Neutrophil (primary cell): Measurements from ENCODE around the gene TMEM229B.

ENCODE experiments used
- H3K27ac ChIP-seq: fragments of 200-600 bp; sonication (generic); 2 replicates; pipeline ENCODE4 v1.5.1; 2016; ENCODE audit warnings: mild to moderate bottlenecking, moderate library complexity
- H3K27me3 ChIP-seq: fragments of 200-600 bp; sonication (generic); 2 replicates; pipeline ENCODE4 v1.6.0; 2016; ENCODE audit warnings: mild to moderate bottlenecking
- H3K36me3 ChIP-seq: fragments of 200-600 bp; sonication (generic); 2 replicates; pipeline ENCODE4 v1.5.1; 2017
- H3K4me1 ChIP-seq, 2 experiments: fragments of 200-600 bp in 1 of 2; sonication (generic) in 1 of 2; 1 replicate in 1 of 2; 2 replicates in 1 of 2; pipeline versions ENCODE4 v1.5.1 to v1.6.1; 2013 to 2016; ENCODE audit warnings: low read depth in 1 of 2, low read length in 1 of 2, mild to moderate bottlenecking in 1 of 2, moderate library complexity in 1 of 2; ENCODE audit not compliant: control insufficient read depth in 1 of 2, insufficient read depth in 1 of 2
- H3K4me3 ChIP-seq, 2 experiments: fragments of 200-600 bp in 1 of 2; sonication (generic) in 1 of 2; 1 replicate in 1 of 2; 2 replicates in 1 of 2; pipeline ENCODE4 v1.5.1; 2013 to 2016; ENCODE audit warnings: low read depth in 1 of 2, low read length in 1 of 2, mild to moderate bottlenecking in 1 of 2, moderate library complexity in 1 of 2
- H3K9me3 ChIP-seq: fragments of 200-600 bp; sonication (generic); 2 replicates; pipeline ENCODE4 v1.5.1; 2016
- CTCF ChIP-seq: fragments of 200-600 bp; sonication (generic); IDR thresholded peaks from 2 replicates; pipeline ENCODE4 v1.5.1; 2016; ENCODE audit warnings: antibody characterized with exemption

Gene TMEM229B

DNA sequence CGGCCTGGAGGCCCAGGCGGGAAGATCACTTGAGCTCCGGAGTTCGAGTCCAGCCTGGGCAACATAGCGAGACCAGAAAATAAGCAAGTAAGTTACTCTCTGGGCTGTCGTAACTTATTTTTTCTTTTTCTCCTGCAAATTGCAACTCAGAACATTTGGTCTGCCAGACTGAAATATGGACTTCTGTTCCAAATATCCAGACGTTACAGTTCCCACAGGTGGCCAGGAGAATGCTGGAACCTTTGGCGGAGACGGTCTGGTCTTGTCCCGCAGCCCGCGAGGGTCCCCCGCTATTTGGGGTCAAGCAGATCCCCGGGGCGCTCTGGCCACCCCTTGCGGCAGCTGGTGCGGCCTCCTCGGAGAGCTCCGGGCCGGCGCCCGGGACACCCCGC is 44.1 kb upstream of the TMEM229B start:
- no peaks in the 10 kb centered on the region for H3K36me3 ChIP-seq
- peaks cover 0 to 12% of the 10 kb centered on the region in 2 experiments for H3K4me1 ChIP-seq
- no peaks in the 10 kb centered on the region for H3K9me3 ChIP-seq
- H3K4me3 ChIP-seq: peak overlapping the region in 1 of 2 experiments; percentile 26
- H3K27me3 ChIP-seq: peaks cover 98% of the 10 kb centered on the region
- no peak for TF ChIP-seq CTCF
- H3K27ac ChIP-seq: no peak overlapping the region

DNA sequence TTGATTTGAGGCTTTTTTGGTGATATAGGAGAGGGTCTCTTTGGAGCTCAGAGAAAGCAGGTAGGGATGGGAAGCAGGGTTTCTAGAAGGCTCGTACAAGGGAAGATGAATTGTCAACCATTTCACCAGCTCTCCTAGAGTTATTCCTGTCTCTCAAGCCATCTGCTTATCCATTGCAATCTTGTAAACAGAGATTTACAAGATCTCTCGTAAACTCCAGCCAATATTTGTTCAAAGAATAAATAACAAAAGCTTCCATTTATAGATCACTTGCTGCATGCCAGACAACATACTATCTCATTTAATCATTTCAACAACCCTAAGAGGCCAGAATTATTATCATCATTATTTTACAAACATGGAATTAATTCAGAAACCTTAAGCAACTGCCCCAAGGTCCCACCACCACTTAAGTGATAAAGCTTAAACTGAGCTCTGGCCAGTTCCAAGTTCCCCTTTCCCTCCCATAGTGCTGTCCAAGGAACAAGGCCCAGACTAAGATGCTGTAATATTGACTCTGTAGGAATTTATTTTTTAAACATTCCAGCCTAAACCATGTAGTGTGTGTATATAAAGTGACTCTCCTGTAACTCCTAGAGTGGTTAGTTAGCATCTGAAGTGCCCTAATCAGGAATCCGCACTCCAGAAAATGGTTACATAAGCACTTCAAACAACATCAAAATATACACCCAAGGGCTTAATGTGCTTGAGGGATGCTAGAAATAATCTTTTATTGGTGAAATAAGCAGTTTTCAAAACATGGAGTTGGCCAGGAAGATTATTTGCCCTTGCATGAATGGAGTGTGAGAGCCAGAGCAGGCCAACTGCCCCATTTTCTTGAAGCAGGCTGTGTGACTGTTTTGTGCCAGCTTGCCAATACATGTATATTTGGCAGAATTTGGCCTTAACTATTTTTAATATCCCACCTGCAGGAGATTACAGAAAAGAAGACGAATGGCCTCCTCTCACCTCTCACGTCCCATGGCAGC is 41.7 kb upstream of the TMEM229B start:
- no peak for TF ChIP-seq CTCF
- Histone ChIP-seq H3K4me3 (no peak overlapping the region), H3K27me3 (peaks cover 98% of the 10 kb centered on the region), H3K4me1 (peaks cover 0 to 12% of the 10 kb centered on the region in 2 experiments), H3K36me3 (no peaks in the 10 kb centered on the region), H3K9me3 (no peaks in the 10 kb centered on the region), H3K27ac (no peak overlapping the region)

DNA sequence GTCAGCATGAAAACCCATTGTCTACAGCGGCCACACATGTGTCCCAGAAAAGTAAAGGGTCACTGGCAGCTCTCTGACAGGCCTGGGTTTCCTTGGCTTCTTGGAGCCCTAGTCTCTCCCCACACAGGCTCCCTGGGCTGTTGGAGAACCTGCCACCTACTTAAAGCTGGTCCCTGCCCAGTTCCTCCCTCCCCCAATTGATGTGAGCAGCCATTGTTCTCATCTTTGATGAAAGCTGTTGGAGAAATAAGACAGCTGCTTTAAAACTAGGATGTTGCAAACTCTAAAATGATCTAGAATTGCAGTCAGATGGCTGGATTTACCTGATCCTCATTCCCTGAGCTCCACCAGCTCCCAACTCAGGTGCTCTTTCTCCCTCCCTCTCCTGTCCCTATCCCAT is 39.8 kb upstream of the TMEM229B start:
- Histone ChIP-seq H3K4me1 (peaks cover 0 to 7% of the 10 kb centered on the region in 2 experiments), H3K4me3 (no peak overlapping the region), H3K27ac (no peak overlapping the region), H3K36me3 (no peaks in the 10 kb centered on the region), H3K27me3 (peaks cover 98% of the 10 kb centered on the region), H3K9me3 (no peaks in the 10 kb centered on the region)
- TF ChIP-seq CTCF: no peak

- Histone ChIP-seq H3K27ac (no peak overlapping the region), H3K27me3 (peaks cover 98% of the 10 kb centered on the region), H3K36me3 (no peaks in the 10 kb centered on the region), H3K4me3 (no peak overlapping the region), H3K9me3 (no peaks in the 10 kb centered on the region), H3K4me1 (peaks cover 0 to 2% of the 10 kb centered on the region in 2 experiments)
- TF ChIP-seq CTCF: no peak
Measured at GRCh38 chr14:67527756-67528155, 39.2 kb upstream of the TMEM229B start.

DNA sequence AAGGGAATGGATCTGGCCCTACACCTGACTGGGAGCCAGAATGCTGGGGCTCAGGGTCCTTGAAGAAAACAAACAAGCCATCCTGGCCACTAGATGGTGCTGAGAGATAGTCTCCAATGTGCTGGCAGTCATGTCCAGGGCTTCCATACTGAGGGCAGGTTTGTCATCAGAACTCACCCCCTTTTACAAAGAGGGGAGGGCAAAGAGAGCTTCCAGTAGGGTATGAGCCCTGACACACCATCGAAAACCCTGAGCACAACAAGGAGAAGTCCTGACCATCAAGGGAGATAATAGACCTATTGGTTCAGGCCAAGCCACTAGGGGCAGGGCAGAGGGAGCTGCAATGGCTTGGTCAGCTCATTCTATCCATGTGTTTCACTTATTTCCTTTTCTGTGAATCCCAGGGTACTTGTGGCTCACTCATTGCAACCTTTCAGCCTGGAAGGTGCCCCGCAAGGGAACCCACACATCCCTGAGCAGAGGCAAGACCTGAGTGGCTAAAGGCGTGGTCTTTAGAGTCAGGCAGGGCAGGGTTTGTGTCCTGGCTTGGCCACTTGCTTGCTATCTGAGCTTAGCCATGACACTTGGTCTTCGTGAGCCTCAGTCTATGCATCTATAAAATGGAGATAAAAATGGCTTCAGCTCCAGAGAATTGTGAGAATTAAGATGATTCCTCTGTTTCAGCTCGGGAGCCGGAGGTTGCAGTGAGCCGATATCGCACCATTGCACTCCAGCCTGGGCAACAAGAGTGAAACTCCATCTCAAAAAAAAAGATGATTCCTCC is 38.3 kb upstream of the TMEM229B start:
- Histone ChIP-seq H3K27me3 (peaks cover 98% of the 10 kb centered on the region), H3K4me1 (no peaks in the 10 kb centered on the region), H3K27ac (no peak overlapping the region), H3K9me3 (no peaks in the 10 kb centered on the region), H3K4me3 (no peak overlapping the region), H3K36me3 (no peaks in the 10 kb centered on the region)
- TF ChIP-seq CTCF: no peak
